ENCODE data around the gene LRRTM3.

LRRTM3 gene

DNA sequence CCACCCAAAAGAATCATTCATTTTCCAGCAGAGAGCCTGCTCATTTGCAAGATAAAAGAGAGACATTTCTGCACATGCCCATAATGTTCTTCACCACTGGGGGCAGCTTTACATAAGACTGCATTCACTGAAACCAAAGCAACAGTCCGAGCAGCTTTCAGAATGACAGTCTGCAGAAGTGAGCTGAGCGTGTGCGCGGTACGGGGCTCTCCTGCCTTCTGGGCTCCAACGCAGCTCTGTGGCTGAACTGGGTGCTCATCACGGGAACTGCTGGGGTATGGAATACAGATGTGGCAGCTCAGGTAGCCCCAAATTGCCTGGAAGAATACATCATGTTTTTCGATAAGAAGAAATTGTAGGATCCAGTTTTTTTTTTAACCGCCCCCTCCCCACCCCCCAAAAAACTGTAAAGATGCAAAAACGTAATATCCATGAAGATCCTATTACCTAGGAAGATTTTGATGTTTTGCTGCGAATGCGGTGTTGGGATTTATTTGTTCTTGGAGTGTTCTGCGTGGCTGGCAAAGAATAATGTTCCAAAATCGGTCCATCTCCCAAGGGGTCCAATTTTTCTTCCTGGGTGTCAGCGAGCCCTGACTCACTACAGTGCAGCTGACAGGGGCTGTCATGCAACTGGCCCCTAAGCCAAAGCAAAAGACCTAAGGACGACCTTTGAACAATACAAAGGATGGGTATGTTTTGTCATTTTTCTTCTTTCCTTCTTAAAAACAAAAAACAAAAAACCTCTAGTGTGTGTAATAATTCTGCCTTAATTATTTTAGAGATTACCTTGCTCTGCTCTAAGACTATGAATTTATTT lies at the start of gene LRRTM3:
Gene LRRTM3 (plus strand): TSS at position 141 of the 820 bp plus-strand sequence.
- no peak for DNase-seq (ENCODE audit: low read depth)

GRCh38 chr10:66877361-66877760 lies 48.5 kb upstream of the LRRTM3 start:
- DNase-seq (ENCODE audit: low read depth), result no peak

DNA sequence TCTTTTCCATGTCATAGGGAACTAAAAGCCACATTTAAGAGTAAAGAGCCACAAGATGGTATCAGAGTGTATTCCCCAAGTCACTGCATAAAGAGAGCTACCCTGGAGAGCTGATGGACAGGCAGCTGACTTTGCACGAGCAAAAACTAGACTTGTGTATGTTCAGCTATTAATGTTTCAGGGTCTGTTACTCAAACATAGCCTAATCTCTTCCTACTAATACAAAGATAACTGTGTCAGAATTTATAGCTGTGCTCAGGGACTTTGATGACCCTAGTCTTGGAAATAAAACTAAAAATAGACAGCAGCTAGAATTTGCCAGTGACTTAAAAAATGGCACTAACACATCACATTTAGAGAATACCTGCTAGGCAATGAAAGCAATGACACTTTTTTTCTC lies 45.5 kb upstream of the LRRTM3 start:
- no peak for DNase-seq (ENCODE audit: low read depth)

GRCh38 chr10:66880826-66881225 lies 45.0 kb upstream of the LRRTM3 start:
- no peak for DNase-seq (ENCODE audit: low read depth)

DNA sequence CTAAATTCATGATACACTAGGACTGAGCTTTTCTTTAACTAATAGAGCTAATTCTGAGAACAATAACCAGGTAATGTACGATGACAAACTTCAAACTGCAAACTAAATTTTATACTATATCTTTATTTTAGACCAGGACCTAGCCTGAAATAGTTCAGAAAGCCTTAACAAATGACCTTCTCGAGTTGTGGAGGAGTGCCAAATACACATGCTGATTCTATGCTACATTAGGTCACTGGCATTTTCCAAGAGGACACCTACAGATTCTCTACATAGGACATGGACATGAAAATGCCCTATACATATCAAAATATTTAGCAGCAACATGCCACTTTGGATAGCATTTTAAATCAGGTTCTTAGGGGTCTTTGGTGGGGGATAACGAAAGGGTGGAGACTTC lies 44.0 kb upstream of the LRRTM3 start:
- DNase-seq (ENCODE audit: low read depth), result no peak

DNA sequence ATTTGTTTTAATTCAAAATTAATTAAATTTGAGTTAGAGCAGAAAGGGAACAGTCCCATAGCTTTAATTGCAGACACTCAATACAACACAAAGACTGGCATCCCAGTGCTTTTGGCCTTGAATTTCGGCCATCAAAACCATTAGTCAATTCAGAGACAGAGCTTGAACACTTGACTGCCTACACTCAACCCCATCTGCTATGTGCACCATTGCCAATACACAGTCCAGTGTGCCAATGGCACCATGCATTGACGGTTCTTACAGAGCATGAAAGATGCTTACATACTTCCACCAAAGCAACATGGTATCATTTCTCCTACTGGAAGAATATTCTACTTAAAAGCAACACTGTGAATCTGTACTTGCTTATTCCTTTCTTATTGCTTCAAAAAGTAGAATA lies 43.6 kb upstream of the LRRTM3 start:
- DNase-seq (ENCODE audit: low read depth), result no peak

- no peak for DNase-seq (ENCODE audit: low read depth)
Observed at GRCh38 chr10:66886848-66887247, 39.0 kb upstream of the LRRTM3 start.

GRCh38 chr10:66888237-66888636 lies 37.6 kb upstream of the LRRTM3 start:
- DNase-seq (ENCODE audit: low read depth), result no peak

DNA sequence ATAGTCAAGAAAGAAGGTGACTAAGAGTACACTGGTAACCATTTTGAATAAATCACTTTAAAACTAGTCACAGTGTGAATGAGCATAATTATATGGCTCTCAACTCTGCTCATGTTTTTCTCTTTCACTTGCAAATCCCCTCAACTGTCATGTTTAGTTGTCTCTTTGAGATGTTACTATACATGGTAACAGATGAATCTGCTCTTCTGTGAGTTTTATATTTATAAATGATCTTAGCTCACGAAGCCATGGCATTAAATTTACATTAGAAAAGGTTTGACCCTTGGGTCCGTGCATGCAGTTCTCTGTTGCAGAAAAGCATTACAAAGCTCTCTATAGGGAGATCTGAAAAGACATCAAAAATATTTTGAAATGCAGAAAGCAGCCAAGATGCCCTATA lies 33.0 kb upstream of the LRRTM3 start:
- DNase-seq (ENCODE audit: low read depth), result no peak

- DNase-seq (ENCODE audit: low read depth), result no peak
Observed at GRCh38 chr10:66910671-66911070, 15.2 kb upstream of the LRRTM3 start.

DNA sequence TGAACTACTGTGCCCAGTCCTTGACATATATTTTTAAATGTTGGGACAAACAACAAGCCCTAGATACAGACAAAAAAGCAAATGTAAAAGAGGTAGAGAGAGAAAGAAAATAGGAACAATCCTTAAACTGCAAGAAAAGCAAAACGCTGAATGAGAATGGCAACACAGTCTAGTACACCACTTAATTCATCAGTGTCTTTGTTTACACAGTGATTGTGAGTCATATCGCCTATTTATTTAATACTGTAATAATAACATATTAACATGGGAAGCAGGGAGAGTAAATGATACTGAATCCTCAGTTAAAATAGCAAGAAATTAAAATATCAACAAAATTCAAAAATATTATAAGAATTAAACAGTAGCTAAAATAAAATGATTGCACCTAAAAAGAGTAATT lies 9.8 kb upstream of the LRRTM3 start:
- no peak for DNase-seq (ENCODE audit: low read depth)

DNA sequence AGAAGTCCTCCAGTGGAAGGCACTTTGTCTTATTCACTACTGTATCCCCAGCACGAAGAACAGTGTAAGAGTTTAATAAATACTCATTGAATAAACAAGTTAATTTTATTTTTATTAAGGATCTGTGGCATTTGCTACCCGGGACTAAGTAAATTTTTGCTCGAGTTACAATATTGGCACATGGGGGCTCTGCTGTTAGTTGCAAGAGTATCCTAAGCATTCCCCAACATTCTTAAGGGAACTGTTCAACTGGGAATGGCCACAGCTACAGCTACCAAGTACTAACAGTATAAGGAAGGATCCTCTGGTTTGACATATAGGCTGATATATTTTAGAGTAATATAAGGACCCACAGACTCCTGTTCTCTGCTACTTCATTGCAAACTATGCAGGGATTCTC lies 8.7 kb upstream of the LRRTM3 start:
- DNase-seq (ENCODE audit: low read depth), result no peak

DNA sequence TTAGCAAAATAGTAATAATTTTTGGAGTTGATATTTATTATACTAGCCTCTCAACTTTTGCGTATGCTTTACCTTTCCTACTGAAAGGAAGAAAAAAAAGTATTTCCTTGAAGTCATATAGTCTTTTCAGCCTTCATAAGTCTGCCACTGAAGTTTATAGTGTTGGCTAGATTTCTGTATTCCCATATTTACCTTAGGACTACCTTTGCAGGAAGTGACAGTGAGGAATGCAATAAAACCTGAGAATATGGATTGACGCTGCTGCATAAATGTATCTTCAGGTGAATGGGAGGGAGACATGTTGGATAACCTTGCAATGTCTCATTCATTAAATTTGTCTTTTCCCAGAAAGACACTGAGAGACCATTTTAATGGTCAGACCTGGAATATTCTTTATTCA lies 6.6 kb upstream of the LRRTM3 start:
- no peak for DNase-seq (ENCODE audit: low read depth)

DNA sequence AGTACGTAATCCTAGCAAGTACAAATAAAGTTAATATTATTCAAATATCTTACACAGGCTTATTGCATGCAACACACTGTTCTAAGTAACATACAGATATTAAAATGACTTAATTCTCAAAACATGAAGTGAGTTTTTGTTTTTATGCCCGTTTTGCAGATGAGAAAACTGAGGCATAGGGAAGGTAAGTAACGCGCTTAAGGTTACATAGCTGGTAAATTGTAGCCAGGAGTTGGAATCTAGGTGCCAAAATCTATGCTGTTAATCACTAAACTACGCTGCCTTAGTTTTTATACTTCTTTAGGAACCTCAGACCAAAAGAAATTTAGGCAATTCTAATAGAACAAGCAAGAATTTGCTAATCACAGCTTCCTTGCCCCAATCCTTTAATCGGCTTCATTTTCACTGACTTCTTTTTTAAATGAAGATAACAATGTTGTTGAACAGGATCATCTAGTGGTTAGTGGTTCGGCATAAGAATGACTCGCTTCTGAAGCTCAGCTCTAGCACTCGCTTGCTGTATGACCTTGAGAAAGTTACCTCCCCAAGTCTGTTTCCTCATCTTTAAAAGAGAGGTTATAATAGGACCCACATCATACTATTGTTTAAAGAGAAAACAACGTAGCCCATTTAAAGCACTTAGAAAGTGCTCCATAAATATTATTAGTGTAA lies 1.0 kb upstream of the LRRTM3 start:
- DNase-seq (ENCODE audit: low read depth), result no peak

DNA sequence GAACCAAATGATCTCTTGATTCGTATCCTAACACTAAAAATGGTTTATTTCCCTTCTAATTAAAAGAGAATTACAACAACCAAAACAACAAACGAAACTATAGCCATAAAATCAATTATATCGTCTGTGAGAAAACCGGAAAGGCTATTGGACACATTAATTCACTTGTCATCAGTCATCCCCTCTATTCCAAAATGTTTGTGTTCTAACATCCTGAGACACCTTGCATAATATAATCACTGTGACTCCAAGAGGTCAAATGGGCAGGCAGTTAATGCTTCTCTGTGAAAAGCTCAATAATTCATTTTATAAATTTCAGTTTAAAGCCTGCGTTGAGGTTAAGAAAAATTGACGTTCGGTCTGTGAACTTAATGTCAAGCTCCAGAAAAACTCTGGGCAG lies 463 bp upstream of the LRRTM3 start:
- no peak for DNase-seq (ENCODE audit: low read depth)

DNA sequence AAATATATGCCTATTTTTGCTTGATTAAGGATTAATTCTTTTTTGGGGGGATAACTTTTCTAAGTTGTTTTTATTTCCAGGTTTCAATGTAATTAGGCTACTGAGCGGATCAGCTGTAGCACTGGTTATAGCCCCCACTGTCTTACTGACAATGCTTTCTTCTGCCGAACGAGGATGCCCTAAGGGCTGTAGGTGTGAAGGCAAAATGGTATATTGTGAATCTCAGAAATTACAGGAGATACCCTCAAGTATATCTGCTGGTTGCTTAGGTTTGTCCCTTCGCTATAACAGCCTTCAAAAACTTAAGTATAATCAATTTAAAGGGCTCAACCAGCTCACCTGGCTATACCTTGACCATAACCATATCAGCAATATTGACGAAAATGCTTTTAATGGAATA lies 1.0 kb downstream of the LRRTM3 start:
- no peak for DNase-seq (ENCODE audit: low read depth)

DNA sequence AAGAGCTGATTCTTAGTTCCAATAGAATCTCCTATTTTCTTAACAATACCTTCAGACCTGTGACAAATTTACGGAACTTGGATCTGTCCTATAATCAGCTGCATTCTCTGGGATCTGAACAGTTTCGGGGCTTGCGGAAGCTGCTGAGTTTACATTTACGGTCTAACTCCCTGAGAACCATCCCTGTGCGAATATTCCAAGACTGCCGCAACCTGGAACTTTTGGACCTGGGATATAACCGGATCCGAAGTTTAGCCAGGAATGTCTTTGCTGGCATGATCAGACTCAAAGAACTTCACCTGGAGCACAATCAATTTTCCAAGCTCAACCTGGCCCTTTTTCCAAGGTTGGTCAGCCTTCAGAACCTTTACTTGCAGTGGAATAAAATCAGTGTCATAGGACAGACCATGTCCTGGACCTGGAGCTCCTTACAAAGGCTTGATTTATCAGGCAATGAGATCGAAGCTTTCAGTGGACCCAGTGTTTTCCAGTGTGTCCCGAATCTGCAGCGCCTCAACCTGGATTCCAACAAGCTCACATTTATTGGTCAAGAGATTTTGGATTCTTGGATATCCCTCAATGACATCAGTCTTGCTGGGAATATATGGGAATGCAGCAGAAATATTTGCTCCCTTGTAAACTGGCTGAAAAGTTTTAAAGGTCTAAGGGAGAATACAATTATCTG lies 1.6 kb downstream of the LRRTM3 start:
- no peak for DNase-seq (ENCODE audit: low read depth)

GRCh38 chr10:66927971-66928770 lies 2.3 kb downstream of the LRRTM3 start:
- DNase-seq (ENCODE audit: low read depth), result no peak

GRCh38 chr10:66928776-66929175 lies 2.9 kb downstream of the LRRTM3 start:
- no peak for DNase-seq (ENCODE audit: low read depth)

GRCh38 chr10:66929375-66929774 lies 3.5 kb downstream of the LRRTM3 start:
- DNase-seq (ENCODE audit: low read depth), result no peak

DNA sequence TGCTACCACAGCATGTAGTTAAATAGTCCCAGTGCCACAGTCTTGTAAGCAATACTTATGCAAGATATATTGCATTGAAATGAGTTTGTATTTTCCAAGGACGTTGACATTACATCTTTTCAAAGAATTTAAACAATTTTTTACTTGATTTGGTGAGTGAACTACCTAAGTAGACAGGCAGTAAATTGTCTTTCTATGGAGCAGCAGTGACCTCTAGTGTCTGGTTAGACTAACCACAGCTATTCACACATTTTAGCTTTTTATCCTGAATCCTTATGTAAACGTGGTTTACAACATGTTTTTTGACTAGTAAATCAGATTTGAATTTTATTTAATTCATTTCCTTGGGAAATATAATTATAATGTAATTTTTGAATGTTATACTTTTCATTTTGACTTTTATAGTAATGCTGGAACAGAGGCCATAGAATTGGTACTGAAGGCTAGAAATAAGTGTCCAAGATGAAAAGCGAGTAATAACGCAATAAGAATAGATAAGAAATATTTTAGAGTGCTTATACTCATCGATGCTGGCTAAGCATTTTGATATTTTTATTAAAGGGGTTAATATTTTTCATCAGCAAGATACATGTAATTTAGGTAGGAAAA lies 5.6 kb downstream of the LRRTM3 start:
- DNase-seq (ENCODE audit: low read depth), result no peak

GRCh38 chr10:66931949-66932343 lies 6.1 kb downstream of the LRRTM3 start:
- no peak for DNase-seq (ENCODE audit: low read depth)
